ENCODE data around the gene TTL. TPM values are rescaled to one million over a fixed set of nuclear protein-coding genes. Genes with fewer than 3 reads are reported as not detected.
A peak's percentile ranks its signal among the peaks of the same experiment; 100 is the strongest.

Gene TTL
- polyA plus RNA-seq, 3 donors, result 2.7 to 13.9 (median 5.4) TPM

- Histone ChIP-seq H3K79me2 (ENCODE audit: insufficient read depth, low read length) (no peaks in the 10 kb centered on the region), H3K36me3 (replicated peaks in 1 of 2; ENCODE audit: control insufficient read depth in 1 of 2, insufficient read depth in 2 of 2, low read length in 2 of 2) (no peaks in the 10 kb centered on the region), H3K27ac (ENCODE audit: low read depth in 1 of 2, low read length in 2 of 2) (no peak overlapping the region), H2AFZ (ENCODE audit: insufficient read depth, low read depth, low read length, poor library complexity, severe bottlenecking) (no peak overlapping the region), H3K4me3 (replicated peaks in 1 of 3; ENCODE audit: low read depth in 2 of 3, low read length in 3 of 3) (no peak overlapping the region), H3K9ac (ENCODE audit: insufficient read depth, low read length, poor library complexity, severe bottlenecking) (no peak overlapping the region), H3K27me3 (ENCODE audit: control insufficient read depth in 2 of 2, insufficient read depth in 2 of 2, low read length in 2 of 2) (no peaks in the 10 kb centered on the region), H3K9me3 (replicated peaks in 1 of 2; ENCODE audit: control insufficient read depth in 1 of 2, insufficient read depth in 1 of 2, low read length in 2 of 2) (no peaks in the 10 kb centered on the region), H3K4me1 (ENCODE audit: control insufficient read depth in 1 of 2, insufficient read depth in 2 of 2, low read length in 2 of 2) (peaks cover 7 to 10% of the 10 kb centered on the region in 2 donors), H4K20me1 (ENCODE audit: insufficient read depth, low read length) (no peaks in the 10 kb centered on the region), H3K4me2 (replicated peaks; ENCODE audit: extremely low read depth, low read length, poor library complexity, severe bottlenecking) (no peak overlapping the region)
- no peak for DNase-seq
- Mint-ChIP-seq H3K36me3 (no peaks in the 10 kb centered on the region), H3K4me3 (no peak overlapping the region), H3K9me3 (peaks cover 0 to 4% (median 0%) of the 10 kb centered on the region in 7 donors), H3K27me3 (ENCODE audit: low read depth in 3 of 3) (peaks cover 0 to 8% (median 3%) of the 10 kb centered on the region in 3 donors), H3K27ac (no peak overlapping the region), H3K4me1 (peaks cover 12% of the 10 kb centered on the region)
- TF ChIP-seq CTCF (IDR thresholded peaks at IDR 0.05), result no peak
- 94% methylated on average over 4 of the region's 7 CpGs for WGBS (ENCODE audit: insufficient coverage)
- intact Hi-C loops (cut with micrococcal nuclease), result no loop called here
Measured at GRCh38 chr2:112476434-112476833, 5.5 kb upstream of the TTL start.

GRCh38 chr2:112480530-112481049 is 1.4 kb upstream of the TTL start:
- H3K4me2 ChIP-seq (replicated peaks; ENCODE audit: extremely low read depth, low read length, poor library complexity, severe bottlenecking), result peak overlapping the region; percentile 96
- peaks cover 0 to 4% of the 10 kb centered on the region in 2 donors for H3K36me3 ChIP-seq (replicated peaks in 1 of 2; ENCODE audit: control insufficient read depth in 1 of 2, insufficient read depth in 2 of 2, low read length in 2 of 2)
- peaks cover 30% of the 10 kb centered on the region for H3K79me2 ChIP-seq (ENCODE audit: insufficient read depth, low read length)
- no peak for DNase-seq
- H3K4me1 ChIP-seq (ENCODE audit: control insufficient read depth in 1 of 2, insufficient read depth in 2 of 2, low read length in 2 of 2), result peaks cover 21 to 31% of the 10 kb centered on the region in 2 donors
- H2AFZ ChIP-seq (ENCODE audit: insufficient read depth, low read depth, low read length, poor library complexity, severe bottlenecking), result peak overlapping the region; percentile 89
- H3K9me3 ChIP-seq (replicated peaks in 1 of 2; ENCODE audit: control insufficient read depth in 1 of 2, insufficient read depth in 1 of 2, low read length in 2 of 2), result no peaks in the 10 kb centered on the region
- no peak for TF ChIP-seq CTCF (IDR thresholded peaks at IDR 0.05)
- H3K27ac ChIP-seq (ENCODE audit: low read depth in 1 of 2, low read length in 2 of 2), result peak overlapping the region in 1 of 2 donors; percentile 80
- no peak overlapping the region for H3K9ac ChIP-seq (ENCODE audit: insufficient read depth, low read length, poor library complexity, severe bottlenecking)
- Mint-ChIP-seq H3K9me3 (no peaks in the 10 kb centered on the region), H3K4me1 (peaks cover 32% of the 10 kb centered on the region), H3K4me3 (peak overlapping the region; percentile 99), H3K27ac (peak overlapping the region in 5 of 7 donors; percentile 15 to 98 (median 94)), H3K36me3 (no peaks in the 10 kb centered on the region), H3K27me3 (ENCODE audit: low read depth in 3 of 3) (peaks cover 0 to 5% (median 3%) of the 10 kb centered on the region in 3 donors)
- intact Hi-C loops (cut with micrococcal nuclease), result loop anchor here in 1 of 2 donors (5.0 kb wide), 1 partner anchor 102 kb away; the partner anchor contains the start of gene CHCHD5
- peak overlapping the region; percentile 59 to 90 (median 68) for H3K4me3 ChIP-seq (replicated peaks in 1 of 3; ENCODE audit: low read depth in 2 of 3, low read length in 3 of 3)
- WGBS (ENCODE audit: insufficient coverage), result 8% methylated on average over 19 of the region's 20 CpGs
- peaks cover 8% of the 10 kb centered on the region for H4K20me1 ChIP-seq (ENCODE audit: insufficient read depth, low read length)
- no peaks in the 10 kb centered on the region for H3K27me3 ChIP-seq (ENCODE audit: control insufficient read depth in 2 of 2, insufficient read depth in 2 of 2, low read length in 2 of 2)

Measured in CD14-positive monocyte (primary cell).